ENCODE data around the gene ATAD3C.

GRCh38 chr1:1439546-1440261 lies 9.8 kb upstream of the ATAD3C start:
- TF ChIP-seq CTCF (tag by site-specific recombination; IDR thresholded peaks at IDR 0.05) (no peak), REST (tag by site-specific recombination; IDR thresholded peaks at IDR 0.05) (no peak), TRIM28 (IDR thresholded peaks at IDR 0.05; ENCODE audit: borderline replicate concordance, low read length) (no peak), ZNF658 (tag by site-specific recombination; IDR thresholded peaks at IDR 0.05) (no peak), ZNF157 (tag by site-specific recombination; IDR thresholded peaks at IDR 0.05) (no peak)
- TF ChIP-seq, protein P1, sequence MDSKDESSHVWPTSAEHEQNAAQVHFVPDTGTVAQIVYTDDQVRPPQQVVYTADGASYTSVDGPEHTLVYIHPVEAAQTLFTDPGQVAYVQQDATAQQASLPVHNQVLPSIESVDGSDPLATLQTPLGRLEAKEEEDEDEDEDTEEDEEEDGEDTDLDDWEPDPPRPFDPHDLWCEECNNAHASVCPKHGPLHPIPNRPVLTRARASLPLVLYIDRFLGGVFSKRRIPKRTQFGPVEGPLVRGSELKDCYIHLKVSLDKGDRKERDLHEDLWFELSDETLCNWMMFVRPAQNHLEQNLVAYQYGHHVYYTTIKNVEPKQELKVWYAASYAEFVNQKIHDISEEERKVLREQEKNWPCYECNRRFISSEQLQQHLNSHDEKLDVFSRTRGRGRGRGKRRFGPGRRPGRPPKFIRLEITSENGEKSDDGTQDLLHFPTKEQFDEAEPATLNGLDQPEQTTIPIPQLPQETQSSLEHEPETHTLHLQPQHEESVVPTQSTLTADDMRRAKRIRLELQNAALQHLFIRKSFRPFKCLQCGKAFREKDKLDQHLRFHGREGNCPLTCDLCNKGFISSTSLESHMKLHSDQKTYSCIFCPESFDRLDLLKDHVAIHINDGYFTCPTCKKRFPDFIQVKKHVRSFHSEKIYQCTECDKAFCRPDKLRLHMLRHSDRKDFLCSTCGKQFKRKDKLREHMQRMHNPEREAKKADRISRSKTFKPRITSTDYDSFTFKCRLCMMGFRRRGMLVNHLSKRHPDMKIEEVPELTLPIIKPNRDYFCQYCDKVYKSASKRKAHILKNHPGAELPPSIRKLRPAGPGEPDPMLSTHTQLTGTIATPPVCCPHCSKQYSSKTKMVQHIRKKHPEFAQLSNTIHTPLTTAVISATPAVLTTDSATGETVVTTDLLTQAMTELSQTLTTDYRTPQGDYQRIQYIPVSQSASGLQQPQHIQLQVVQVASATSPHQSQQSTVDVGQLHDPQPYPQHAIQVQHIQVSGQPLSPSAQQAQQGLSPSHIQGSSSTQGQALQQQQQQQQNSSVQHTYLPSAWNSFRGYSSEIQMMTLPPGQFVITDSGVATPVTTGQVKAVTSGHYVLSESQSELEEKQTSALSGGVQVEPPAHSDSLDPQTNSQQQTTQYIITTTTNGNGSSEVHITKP (tag by site-specific recombination; IDR thresholded peaks at IDR 0.05), result no peak

All from HEK293 (cell line).